ENCODE results near the gene ITFG2. TPM values are rescaled to one million over a fixed set of nuclear protein-coding genes. Genes with fewer than 3 reads are reported as not detected.

Gene ITFG2
- total RNA-seq, 1 experiment from 2014 or later: 41.6 TPM

DNA sequence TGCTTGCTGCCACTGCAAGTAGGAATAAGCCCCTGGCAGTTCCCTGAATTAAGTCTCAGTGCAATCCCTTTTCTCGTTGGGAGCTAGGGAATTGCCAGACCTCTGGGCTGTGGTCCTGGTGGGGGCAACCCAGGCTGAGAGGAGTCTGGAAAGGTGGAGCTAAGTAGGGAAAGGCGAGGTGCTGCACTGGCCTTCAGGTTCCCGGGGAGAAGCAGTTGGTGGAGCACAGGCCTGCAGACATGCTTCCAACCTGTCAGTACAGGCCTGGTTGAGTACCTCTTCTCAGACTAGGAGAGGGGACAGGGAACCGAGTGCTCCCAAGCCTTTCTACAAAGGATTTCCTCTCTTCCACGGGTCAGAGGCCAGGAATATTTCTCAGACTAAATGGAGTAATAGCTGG lies 20.9 kb downstream of the ITFG2 start:
- Histone ChIP-seq H4K5ac (ENCODE audit: insufficient read length, low read depth, low read length) (no peak overlapping the region), H3K9ac (ENCODE audit: extremely low read depth, insufficient read length, low read length) (no peak overlapping the region), H3K18ac (ENCODE audit: insufficient read length, low read depth, low read length) (no peak overlapping the region), H3K56ac (ENCODE audit: insufficient read length, low read depth, low read length) (no peak overlapping the region), H2AK5ac (ENCODE audit: insufficient read length, low read length) (no peak overlapping the region), H3K23ac (ENCODE audit: insufficient read length, low read depth, low read length) (no peak overlapping the region), H4K8ac (replicated peaks; ENCODE audit: insufficient read length, low read depth, low read length) (no peak overlapping the region), H3K79me2 (ENCODE audit: insufficient read depth, low read length) (no peaks in the 10 kb centered on the region), H3T11ph (ENCODE audit: low read length) (no peak overlapping the region), H2BK15ac (ENCODE audit: low read depth, low read length) (no peak overlapping the region), H2BK5ac (ENCODE audit: insufficient read length, low read length) (no peak overlapping the region), H3K9me3 (ENCODE audit: control insufficient read depth, low read depth, low read length) (no peaks in the 10 kb centered on the region), H3K23me2 (ENCODE audit: insufficient read length, low read depth, low read length, poor library complexity, severe bottlenecking) (no peaks in the 10 kb centered on the region), H2BK12ac (ENCODE audit: insufficient read length, low read depth, low read length) (no peak overlapping the region), H3K14ac (ENCODE audit: insufficient read depth, low read length) (no peak overlapping the region), H3K27me3 (ENCODE audit: insufficient read depth, low read length) (no peaks in the 10 kb centered on the region), H3K4me2 (ENCODE audit: insufficient read depth, insufficient read length, low read length) (no peak overlapping the region), H2BK120ac (ENCODE audit: low read depth, low read length, poor library complexity, severe bottlenecking) (no peak overlapping the region), H3K27ac (ENCODE audit: insufficient read length, low read depth, low read length) (no peak overlapping the region), H4K20me1 (ENCODE audit: control insufficient read depth, insufficient read depth, insufficient read length) (no peaks in the 10 kb centered on the region), H2AFZ (ENCODE audit: low read length) (no peak overlapping the region), H4K91ac (ENCODE audit: insufficient read length, low read depth, low read length) (no peak overlapping the region), H2BK20ac (ENCODE audit: low read depth, low read length, poor library complexity, severe bottlenecking) (no peak overlapping the region), H3K4ac (ENCODE audit: low read depth, low read length) (no peak overlapping the region), H3K79me1 (ENCODE audit: insufficient read depth, low read depth, low read length, poor library complexity, severe bottlenecking) (no peaks in the 10 kb centered on the region), H3K4me1 (ENCODE audit: insufficient read depth, low read length) (no peaks in the 10 kb centered on the region)
- TF ChIP-seq, protein P1, sequence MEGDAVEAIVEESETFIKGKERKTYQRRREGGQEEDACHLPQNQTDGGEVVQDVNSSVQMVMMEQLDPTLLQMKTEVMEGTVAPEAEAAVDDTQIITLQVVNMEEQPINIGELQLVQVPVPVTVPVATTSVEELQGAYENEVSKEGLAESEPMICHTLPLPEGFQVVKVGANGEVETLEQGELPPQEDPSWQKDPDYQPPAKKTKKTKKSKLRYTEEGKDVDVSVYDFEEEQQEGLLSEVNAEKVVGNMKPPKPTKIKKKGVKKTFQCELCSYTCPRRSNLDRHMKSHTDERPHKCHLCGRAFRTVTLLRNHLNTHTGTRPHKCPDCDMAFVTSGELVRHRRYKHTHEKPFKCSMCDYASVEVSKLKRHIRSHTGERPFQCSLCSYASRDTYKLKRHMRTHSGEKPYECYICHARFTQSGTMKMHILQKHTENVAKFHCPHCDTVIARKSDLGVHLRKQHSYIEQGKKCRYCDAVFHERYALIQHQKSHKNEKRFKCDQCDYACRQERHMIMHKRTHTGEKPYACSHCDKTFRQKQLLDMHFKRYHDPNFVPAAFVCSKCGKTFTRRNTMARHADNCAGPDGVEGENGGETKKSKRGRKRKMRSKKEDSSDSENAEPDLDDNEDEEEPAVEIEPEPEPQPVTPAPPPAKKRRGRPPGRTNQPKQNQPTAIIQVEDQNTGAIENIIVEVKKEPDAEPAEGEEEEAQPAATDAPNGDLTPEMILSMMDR (conservative IDR thresholded peaks at IDR 0.05): no peak
- Mint-ChIP-seq H3K27me3 (ENCODE audit: low read depth) (no peaks in the 10 kb centered on the region), H3K36me3 (ENCODE audit: insufficient read depth in 1 of 3, low read depth in 3 of 3) (peaks cover 6 to 31% (median 19%) of the 10 kb centered on the region in 3 experiments; a peak in 6 of 7 replicates), H3K4me3 (no peak overlapping the region), H3K4me1 (peaks cover 17 to 29% of the 10 kb centered on the region in 2 experiments), H3K9me3 (no peaks in the 10 kb centered on the region), H3K27ac (peak overlapping the region in 1 of 3 experiments; percentile 54; a peak in 1 of 7 replicates)
- DNase-seq: no peak
- no CpG with 5 or more reads among the region's 5 CpGs for WGBS (ENCODE audit: extremely low coverage, insufficient read length, low lambda C conversion rate)
